ENCODE data around the gene AANAT.

AANAT gene

DNA sequence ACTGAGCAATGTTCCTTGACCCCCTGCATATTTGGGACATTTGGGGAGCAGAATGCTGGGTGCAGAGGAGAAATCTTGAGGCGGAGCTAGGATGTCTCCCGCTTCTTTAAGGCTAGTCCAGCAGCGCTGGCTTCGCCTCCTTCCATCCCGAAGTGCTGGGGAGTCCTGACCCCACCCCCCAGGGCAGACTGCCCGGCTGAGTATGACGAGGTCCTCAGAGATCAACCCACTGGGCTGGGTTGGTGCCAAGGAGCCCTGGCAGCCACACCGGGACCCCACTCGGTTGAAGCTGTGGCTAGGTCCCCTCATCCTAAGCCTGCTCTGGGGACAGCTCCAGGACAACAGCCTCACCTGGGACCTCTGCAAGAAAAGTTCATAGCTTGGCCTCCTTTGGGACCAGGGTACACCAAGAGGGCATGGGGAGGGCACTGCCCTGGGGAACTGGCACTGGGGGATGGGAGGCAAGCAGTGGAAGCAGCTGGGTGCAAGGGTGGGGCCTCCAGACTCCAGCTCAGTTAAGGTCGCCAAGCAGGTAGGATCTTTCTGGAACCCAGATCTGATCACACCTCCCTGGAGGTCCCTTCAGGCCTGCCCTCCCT lies 22.8 kb downstream of the AANAT start:
- no peak for DNase-seq (ENCODE audit: low spot score)

- no peak for DNase-seq (ENCODE audit: low spot score)
These were observed 24.1 kb downstream of the AANAT start for GRCh38 chr17:76491271-76492122.

GRCh38 chr17:76492123-76492988 lies 25.0 kb downstream of the AANAT start:
- peak; percentile 60 for DNase-seq (ENCODE audit: low spot score)

DNA sequence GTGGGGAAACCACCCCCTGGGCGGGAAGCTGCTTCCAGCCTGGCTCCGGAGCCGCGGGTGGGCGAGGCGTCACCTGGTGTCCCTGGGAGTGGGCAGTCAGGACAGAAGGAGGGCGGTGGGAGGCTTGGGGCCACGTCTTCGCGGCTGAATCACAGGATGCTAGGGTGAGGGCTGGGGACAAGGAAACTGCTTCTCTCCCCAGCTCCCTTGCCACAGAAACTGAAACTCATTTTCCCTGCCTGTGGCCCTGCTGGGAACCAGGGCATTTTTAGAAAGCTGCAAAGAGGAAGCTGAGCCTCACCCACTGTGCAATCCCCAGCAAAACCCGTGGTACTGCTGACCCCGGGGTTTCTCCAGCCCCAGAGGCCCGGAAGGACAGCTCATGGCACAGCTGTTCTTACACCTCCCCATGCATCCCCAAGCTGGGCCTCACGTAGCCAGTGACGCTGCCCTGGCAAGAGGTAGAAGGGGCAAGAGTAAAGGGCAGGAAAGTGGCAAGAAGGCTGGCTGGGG lies 25.6 kb downstream of the AANAT start:
- DNase-seq (ENCODE audit: low spot score) = peak; percentile 74

- DNase-seq (ENCODE audit: low spot score) = peak; percentile 32
These were observed 26.2 kb downstream of the AANAT start for GRCh38 chr17:76493505-76494167.

DNA sequence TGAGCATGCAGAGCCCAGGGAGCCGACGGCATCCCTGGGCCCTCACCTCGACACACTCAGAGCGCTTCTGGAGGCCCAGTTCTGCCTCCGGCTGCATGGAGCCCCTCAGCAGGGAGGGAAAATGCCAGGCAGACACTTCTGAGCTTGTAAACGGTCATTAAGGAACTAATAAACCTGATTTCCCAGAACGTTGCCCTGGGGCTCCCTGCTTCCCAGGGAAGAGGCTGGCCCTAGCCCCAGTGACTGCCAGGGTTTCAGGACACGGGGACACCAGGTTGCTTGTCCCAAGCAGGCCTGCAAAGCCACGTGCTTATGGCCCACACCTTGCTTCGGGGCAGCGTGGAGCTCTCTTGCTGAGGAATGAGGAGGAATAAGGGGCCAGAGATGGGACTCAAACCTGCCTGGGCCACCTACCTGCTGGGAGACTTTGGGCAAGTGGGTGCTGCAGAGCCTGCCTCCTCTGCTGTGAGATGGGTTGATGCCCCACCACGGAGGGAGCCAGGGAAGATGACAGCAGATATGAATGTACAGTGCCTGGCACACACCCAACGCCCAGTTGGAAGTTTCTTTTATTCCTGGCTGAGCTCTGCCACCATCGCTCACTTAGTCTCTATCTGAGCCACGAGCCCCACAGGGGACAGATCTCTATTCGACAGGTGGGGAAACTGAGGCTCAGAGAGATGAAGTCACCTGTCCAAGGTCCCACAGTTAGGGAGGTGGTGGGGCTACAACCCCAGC lies 28.4 kb downstream of the AANAT start:
- no peak for DNase-seq (ENCODE audit: low spot score)

GRCh38 chr17:76496464-76496863 lies 29.1 kb downstream of the AANAT start:
- no peak for DNase-seq (ENCODE audit: low spot score)

DNA sequence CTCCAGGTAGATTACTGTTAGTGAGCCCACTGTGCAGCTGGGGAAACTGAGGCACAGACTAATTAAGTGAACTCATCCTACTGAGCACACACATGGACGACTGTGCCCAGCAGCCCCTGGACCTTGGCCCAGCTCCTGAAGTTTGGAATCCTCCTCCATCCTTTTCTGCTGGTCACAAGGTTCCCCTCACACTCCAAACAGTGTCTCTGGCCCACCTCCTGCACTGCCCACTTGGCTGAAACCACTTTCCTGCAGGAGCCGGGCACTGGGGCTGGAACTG lies 30.2 kb downstream of the AANAT start:
- DNase-seq (ENCODE audit: low spot score) = no peak

GRCh38 chr17:76497979-76498875 lies 30.8 kb downstream of the AANAT start:
- no peak for DNase-seq (ENCODE audit: low spot score)

DNA sequence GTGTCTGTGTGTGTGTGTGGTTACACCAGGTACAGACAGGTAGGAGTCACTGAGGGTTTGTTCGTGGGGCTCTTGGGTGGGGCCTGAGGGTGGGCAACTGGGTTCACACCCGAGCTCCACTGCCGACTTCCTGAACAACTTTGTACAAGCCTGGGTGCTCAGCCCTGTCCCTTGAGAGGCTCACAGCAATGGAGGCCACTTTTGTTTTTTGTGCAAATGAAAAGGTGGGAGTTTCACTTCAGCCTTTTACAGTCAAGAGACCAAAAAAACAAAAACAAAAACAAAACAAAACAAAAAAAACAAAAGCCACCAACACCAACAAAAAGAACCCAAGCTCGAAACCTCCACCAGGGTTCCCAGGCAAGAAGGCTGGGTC lies 31.5 kb downstream of the AANAT start:
- peak; percentile 70 for DNase-seq (ENCODE audit: low spot score)

GRCh38 chr17:76499267-76499667 lies 31.9 kb downstream of the AANAT start:
- peak; percentile 36 for DNase-seq (ENCODE audit: low spot score)

GRCh38 chr17:76500074-76500746 lies 32.8 kb downstream of the AANAT start:
- peak; percentile 37 for DNase-seq (ENCODE audit: low spot score)

GRCh38 chr17:76500747-76501017 lies 33.3 kb downstream of the AANAT start:
- no peak for DNase-seq (ENCODE audit: low spot score)

- peak; percentile 97 for DNase-seq (ENCODE audit: low spot score)
These were observed 33.8 kb downstream of the AANAT start, which contains the start of gene RHBDF2 for GRCh38 chr17:76501018-76501826. Gene RHBDF2, minus strand, starts transcription at chr17:76501423. Its CDS starts 19,899 bp downstream, at chr17:76481524.

- DNase-seq (ENCODE audit: low spot score) = no peak
These were observed 34.5 kb downstream of the AANAT start for GRCh38 chr17:76501827-76502307.

GRCh38 chr17:76502341-76503211 lies 35.2 kb downstream of the AANAT start:
- no peak for DNase-seq (ENCODE audit: low spot score)

DNA sequence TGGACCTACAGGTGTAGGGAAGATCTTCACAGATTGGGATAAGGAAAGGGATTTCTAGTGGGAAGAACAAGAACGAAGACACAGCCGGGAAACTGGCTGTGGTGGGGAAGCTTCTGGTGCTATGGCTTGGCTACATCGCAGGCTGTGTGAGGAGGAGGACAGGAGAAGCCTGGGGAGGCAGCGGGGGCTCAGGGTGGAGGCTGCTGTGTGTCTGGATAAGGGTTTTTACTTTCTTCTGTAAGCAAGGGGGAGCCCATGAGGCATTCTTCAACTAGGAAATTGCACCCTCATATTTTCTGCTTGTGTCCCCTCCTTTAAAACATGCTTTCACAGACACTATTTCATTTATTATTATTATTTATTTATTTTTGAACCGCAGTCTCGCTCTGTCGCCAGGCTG lies 36.7 kb downstream of the AANAT start:
- peak; percentile 36 for DNase-seq (ENCODE audit: low spot score)
